Mesenteric fat pad (tissue), 1 donor: ENCODE data around the gene ICE1. TPM values are rescaled to one million over a fixed set of nuclear protein-coding genes. Genes with fewer than 3 reads are reported as not detected.
"Not testable (repeated sequence)": the region's sequence is repeated elsewhere in the genome, so short reads cannot be mapped to it uniquely, and the experiment has no call there.

ENCODE experiments used
- DNase-seq: peaks from one replicate; pipeline ENCODE4 v3.0.0-alpha.2; 2020; ENCODE audit warnings: low spot score
- total RNA-seq: library from RNA; stranded (reverse); fragmentation: NEBNext Ultra II Directional; extraction: Animal tissue kit (Norgen Biotek cat#: 25700); gene quantifications from one replicate; pipeline ENCODE4 v1.2.1, GENCODE V29; 2021
- donor health status: DM: yes; HTN: yes; CAD: no.

The ICE1 gene
- total RNA-seq, 1 donor from 2014 or later, result 26.5 TPM

GRCh38 chr5:5486122-5486521 lies 63.6 kb downstream of the ICE1 start:
- no peak for DNase-seq

GRCh38 chr5:5487585-5488360 lies 65.3 kb downstream of the ICE1 start:
- no peak for DNase-seq

- no peak for DNase-seq
Measured at GRCh38 chr5:5490774-5491347, 68.4 kb downstream of the ICE1 start.

- DNase-seq, result no peak
Measured at GRCh38 chr5:5492087-5492933, 69.8 kb downstream of the ICE1 start.

GRCh38 chr5:5492934-5493271 lies 70.4 kb downstream of the ICE1 start:
- DNase-seq, result not testable (repeated sequence)

GRCh38 chr5:5494489-5495402 lies 72.3 kb downstream of the ICE1 start:
- no peak for DNase-seq

- no peak for DNase-seq
Measured at GRCh38 chr5:5497152-5497788, 74.8 kb downstream of the ICE1 start.

- DNase-seq, result no peak
Measured at GRCh38 chr5:5499442-5499841, 77.0 kb downstream of the ICE1 start.

- no peak for DNase-seq
Measured at GRCh38 chr5:5504325-5504724, 81.8 kb downstream of the ICE1 start.

- no peak for DNase-seq
Measured at GRCh38 chr5:5505815-5506214, 83.3 kb downstream of the ICE1 start.

GRCh38 chr5:5508391-5508790 lies 85.9 kb downstream of the ICE1 start:
- no peak for DNase-seq

GRCh38 chr5:5511904-5512416 lies 89.5 kb downstream of the ICE1 start:
- DNase-seq, result no peak

- no peak for DNase-seq
Measured at GRCh38 chr5:5512543-5512942, 90.1 kb downstream of the ICE1 start.

- DNase-seq, result not testable (repeated sequence)
Measured at GRCh38 chr5:5520622-5521021, 98.1 kb downstream of the ICE1 start.

GRCh38 chr5:5521029-5521428 lies 98.6 kb downstream of the ICE1 start:
- no peak for DNase-seq

- no peak for DNase-seq
Measured at GRCh38 chr5:5521478-5521877, 99.0 kb downstream of the ICE1 start.

GRCh38 chr5:5522336-5522735 lies 99.9 kb downstream of the ICE1 start:
- no peak for DNase-seq

- DNase-seq, result no peak
Measured at GRCh38 chr5:5523066-5523505, 100.6 kb downstream of the ICE1 start.

- no peak for DNase-seq
Measured at GRCh38 chr5:5524327-5524726, 101.8 kb downstream of the ICE1 start.

GRCh38 chr5:5531371-5531770 lies 108.9 kb downstream of the ICE1 start:
- no peak for DNase-seq
